Activated CD8-positive, alpha-beta memory T cell treated with anti-CD3 and anti-CD28 coated beads for 1 hour (primary cell): ENCODE measurements around the gene TM2D1.
"Not testable (repeated sequence)": the region's sequence is repeated elsewhere in the genome, so short reads cannot be mapped to it uniquely, and the experiment has no call there.

Experiments used
- DNase-seq, 2 donors: peaks; one replicate each; pipeline ENCODE4 v3.0.0-alpha.2; 2020; ENCODE audit warnings: low read depth in 1 of 2; ENCODE audit errors: extremely low read depth in 1 of 2

TM2D1 gene

DNA sequence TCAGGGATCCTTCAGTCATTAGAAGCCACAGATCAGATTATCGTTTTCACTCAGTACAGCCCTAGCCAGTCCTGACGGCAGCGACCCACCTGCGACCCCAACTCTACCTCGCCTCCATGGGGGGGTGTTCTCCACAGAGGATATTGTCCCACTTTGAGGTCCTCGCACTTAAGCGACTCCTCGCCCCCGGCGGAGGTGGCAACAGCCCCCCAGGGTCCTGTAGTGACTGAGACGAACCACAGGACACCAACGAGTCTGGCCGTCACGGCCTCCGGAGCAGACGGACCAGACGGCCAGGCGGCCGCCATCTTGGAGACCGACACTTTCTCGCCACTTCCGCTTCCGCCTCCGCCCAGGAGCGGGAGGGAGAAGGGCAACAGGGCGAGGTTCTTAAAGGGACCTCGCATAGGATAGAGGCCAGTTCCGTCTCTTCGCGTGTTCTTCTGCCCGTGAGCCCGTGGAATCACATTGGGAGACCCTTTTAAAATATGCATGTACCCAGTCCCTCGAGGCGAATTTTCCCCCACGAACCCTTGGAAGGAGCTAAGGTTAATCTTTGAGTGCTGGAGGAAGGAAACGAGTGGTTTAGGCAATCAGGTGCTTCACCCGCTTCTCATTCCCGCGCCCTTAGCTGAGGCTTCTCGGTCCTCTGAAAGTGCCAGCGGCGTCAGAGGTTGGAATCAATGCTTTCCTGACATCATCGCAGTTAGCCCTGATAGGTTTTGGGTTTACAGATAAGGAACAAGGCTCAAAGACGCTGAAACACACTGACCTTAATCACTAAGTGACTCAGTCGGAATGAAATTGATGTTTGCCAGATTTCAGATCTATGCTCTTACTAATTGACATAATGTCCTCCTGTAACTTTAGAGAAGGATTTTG is at the start of gene TM2D1:
Gene TM2D1 (minus strand): TSS at position 329 of the 882 bp plus-strand sequence. CDS start 21 bp downstream, at position 308.
- DNase-seq = peak; percentile 36 to 77

DNA sequence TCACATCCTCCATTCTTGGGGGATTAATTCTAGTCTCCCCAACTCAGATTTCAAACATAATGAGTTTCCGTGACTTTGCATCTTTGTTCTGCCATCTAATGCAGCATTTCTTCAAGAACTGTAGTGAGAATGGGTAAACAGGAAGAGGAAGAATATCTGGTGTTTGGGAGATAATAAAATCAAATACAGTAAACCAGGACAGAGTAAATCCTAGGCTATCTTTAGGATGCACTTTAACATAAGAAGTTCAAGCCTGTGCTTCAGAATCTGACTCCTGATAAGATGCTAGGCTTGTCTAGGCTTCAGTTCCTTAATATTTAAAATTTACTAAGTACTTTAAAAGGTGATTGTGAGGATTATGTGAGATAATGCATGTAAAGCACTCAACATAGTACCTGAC is 45.2 kb upstream of the TM2D1 start:
- DNase-seq = no peak

DNA sequence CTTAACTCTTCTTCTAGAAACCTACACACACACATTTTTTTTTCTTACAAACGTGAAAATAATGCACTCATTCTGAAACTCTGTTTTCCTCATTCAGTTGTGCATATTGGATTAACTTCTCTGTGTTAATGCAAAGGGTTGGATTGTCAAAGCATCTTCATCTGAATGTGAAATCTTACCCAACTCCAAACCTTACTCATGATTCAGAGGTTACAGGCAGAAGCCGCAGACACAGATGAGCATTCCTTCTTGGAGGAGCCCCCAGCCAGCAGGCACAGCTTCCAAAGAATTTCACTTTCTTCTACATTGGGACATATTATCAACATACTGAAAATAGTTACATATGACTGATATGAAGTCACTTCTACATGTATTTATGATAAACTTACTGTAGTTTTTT is 33.0 kb upstream of the TM2D1 start:
- DNase-seq = no peak

DNA sequence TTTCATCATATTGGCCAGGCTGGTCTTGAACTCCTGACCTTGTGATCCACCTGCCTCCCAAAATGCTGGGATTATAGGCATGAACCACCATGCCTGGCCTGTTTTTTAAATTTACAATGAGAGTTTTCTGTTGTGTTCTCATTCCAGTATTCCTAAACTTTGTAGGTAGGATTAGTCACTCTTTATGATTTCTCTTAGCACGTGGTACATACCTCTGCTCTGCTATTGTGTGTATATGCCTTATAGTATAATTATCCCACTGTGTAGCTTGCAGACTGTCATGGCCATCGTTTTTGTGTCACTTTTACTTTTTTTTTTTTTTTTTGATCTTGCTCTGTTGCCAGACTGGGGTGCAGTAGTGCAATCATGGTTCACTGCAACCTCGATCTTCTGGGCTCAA is 31.8 kb upstream of the TM2D1 start:
- no peak for DNase-seq

DNA sequence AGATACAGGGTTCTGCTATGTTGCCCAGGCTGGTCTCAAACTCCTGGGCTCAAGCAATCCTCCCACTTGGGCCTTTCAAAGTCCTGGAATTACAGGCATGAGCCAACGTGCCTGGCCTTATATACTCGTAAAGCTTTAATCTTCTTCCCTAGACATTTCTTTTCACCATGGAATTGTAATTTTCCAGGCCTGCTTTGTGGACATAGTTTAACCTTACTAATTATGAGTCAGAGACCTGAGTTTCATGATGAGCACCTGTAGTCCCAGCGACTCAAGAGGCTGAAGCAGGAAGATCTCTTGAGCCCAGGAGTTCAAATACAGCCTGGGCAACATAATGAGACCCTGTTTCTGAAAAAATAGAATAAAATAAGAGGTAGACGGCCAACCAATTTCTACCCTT is 29.6 kb upstream of the TM2D1 start:
- no peak for DNase-seq

DNA sequence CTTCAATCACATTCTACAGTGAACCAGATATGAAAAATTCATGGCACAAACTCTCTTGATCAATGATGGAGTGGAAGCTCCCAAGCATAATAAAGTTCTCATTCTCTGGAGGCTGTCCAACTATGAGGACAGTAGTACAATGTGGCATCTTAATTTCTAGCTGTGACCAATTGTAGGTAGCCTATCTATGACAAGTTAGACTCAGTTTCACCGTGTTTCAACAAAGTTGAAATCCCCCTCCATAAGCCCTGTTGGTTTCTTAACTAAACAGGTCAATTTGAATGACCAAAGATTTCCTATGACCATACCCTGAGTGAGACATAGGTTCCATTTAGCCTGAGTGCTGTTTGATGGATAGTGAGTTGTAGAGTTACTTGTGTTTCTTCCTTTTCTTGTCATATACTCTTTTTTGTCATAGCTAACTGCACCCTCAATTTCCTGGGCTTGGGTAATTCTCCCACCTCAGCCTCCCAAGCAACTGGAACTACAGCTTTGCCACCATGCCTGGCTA is 29.1 kb upstream of the TM2D1 start:
- no peak for DNase-seq

DNA sequence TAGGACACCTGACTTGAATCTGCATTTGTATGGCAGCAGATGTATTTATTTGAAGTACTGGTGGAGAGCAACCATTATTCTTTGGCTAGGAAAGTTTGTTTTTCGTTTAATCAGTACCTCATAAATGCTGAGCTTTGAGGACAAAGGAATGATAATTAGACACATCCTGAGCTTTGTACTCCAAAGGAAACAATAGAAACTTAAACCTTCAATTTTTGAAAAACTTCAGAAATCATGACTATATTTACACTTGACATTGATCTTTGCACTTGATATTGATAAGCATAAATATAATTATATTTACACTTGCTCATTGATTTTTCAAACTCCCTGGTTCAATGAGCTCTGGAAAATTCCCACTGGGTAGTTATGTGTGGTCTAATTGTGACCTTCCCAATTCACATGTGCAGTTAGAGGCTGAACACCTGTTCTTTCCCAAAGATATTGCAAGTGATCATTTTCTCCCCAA is 28.0 kb upstream of the TM2D1 start:
- no peak for DNase-seq

DNA sequence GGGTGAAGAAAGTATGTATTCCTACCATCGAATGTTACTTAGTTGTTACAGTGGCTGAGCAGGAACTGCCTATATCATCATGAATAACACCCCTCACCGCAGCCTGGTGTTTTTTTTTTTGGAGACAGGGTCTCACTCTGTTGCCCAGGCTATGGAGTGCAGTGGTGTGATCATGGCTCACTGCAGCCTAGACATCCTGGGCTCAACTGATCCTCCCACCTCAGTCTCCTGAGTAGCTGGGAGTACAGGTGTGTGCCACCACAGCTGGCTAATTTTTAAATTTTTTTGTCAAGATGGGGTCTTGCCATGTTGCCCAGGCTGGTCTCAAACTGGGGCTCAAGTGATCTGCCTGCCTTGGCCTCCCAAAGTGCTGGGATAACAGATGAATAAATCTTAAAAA is 24.6 kb upstream of the TM2D1 start:
- DNase-seq = no peak

DNA sequence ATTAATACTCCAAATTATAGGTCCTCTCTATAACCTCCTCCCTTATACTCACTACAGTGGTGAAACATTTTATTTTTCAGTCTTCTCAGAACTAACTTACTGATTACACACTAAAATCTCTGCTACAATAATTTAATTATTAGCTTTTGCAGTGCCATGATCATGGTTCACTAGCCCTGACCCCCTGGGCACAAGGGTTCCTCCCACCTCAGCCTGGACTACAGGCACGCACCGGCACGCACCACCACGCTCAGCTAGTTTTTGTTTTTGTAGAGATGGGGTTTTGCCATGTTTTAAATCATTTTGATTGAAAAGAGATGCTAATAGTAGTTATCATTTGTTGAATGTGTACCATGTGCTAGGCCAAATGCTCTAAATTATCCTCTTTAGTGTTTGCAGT is 23.6 kb upstream of the TM2D1 start:
- no peak for DNase-seq

DNA sequence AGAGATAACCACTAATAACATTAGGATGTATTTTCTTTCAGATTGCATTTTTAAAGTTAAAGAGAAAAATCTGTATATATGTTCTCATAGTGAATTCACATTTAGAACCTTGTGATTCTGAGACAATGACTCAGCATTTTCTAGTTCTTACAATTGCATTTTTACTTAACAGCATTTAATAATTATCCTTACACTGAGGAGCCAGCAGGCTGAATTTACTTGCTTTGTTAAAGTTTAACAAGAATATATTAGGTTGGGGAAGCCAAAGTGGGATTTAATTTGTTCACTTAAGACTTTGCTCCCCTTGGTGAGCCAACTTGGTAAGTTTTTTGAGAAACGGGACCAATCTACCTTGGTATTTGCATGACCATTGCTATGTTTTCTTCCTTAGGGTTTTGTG is 21.9 kb upstream of the TM2D1 start:
- no peak for DNase-seq

DNA sequence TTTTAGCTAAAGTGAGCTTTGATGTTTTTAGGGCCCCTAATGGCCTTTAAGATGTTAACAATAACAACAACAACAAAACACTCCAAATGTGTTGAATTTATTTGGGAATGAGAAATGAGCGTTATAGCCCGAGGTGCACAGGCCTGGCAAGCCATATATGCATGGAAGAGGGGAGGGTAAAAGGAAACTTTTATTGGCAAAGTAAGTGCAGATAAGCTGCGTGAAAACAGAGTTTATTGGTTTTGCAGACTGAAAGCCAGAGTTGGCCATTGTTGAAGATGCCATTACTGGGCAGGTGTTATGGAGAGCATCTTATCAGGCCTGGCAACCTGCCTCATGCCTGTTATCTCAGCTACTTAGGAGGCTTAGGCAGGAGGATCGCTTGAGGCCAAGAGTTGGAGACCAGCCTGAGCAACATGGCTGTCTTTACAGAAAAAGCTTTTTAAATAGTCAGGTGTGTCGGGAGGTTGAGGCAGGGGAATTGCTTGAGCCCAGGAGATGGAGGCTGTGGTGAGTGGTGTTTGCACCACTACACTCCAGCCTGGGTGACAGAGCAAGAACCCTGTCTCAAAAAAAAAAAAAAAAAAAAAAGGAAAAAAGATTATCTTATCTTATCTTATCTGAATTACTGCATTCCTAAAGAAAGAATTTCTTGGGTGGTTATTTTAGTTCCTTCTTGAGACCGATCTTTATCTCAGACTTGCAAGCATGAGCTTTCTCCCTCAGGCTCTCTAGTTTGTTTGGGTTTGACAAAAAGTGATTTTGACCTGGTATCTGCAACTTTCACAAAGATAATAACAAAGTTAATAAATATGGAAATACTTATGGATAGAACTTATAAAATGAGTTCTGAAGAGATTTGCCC is 19.0 kb upstream of the TM2D1 start:
- no peak for DNase-seq

DNA sequence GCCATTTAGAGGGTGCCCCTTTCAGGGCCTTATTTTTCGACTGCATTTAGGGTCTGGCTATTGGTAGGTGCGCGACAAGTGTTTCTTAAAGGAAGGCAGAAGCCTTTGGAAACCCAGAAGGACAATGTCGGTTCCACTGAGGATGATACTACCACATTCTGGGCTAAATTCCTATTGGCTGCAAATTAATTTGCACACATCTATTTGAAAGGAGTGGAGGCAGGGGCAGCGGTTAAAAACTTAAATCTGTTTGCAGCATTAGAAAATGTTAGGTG is 18.4 kb upstream of the TM2D1 start:
- no peak for DNase-seq

DNA sequence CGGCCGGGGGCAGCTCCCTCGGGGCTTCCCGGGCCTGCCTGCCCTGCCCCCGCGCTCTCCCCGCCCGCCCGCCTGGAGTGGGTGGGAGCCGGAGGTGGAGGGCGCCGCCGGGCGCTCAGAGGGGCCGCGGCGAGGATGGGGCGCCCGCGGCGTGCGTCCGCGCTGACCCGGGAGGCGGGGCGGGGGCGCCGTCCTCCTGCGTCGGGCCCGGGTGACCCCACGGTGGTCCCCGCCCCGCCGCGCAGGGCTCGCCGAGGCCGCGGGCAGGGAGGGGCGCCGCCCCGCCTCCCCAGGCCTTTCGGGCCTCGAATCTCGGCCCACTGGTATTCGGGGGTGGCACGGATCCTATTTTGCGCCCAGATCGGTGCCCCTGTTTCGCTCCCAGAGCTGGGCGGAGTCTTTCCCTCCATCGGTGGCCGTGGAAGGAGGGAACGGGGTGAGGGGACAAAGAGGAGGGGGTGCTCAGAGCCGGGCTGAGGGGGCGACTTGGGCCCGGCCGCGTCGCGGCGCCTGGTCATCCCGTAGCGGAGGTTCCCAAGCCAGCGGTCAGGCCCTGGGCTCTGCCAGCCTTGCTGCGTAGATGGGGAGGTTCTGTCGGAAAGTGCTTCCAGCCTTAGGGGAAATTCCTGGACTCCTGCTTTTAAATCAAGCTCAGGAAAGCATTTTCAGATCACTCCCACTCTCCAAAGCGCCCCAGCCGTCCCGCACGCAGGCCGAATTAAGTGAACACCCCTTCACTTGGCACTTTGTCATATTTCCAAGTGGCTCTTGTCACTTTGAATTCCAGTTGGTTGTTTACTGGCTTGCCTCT is 17.9 kb upstream of the TM2D1 start:
- no peak for DNase-seq

DNA sequence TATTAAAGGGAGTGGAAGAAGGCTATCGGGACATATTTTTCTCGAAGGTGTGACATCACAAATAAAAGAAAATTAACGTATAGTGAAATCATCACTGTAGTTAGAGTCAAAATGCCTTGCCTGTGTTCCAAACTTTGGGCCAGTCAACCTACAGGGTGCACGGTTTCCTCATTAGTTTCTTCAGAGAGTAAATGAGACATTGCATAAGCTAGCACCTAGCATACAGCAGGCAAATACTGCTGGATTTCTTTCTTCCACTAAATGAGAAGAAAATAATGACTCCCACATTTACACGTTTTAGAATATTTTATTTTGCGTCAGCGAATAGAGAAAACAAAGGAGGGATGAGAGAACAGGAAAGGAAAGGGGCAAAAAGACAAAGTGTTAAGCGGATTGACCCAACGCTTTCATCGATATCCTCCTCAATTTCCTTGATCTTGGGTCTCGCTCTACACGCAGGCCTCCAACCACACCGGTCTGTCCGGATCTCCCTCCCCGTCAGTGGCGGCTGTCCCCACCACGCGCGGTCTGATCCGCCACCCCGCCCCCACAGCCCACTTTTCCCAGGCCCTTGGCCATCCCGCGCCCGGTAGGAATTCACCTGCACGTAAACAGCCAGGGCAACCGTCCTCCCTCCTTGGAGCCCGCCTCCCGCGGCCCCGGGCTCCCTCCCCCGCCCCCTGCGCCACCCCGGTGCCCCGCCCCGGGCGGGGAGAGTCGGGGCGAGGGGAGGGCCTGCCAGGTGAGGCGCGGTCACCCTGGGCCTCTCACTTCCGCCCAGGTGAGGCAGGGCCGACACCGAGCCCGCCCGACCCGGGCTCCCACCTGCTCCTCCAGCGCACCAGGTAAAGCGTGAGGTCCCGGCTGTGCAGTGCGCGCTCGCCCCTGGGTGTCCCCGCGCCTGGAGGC is 17.0 kb upstream of the TM2D1 start, which contains the start of gene PATJ:
Gene PATJ (plus strand): TSS at position 770 of the 909 bp plus-strand sequence. CDS start 20,413 bp downstream, outside the sequence.
- peak in 1 of 2 donors; percentile 49 for DNase-seq

DNA sequence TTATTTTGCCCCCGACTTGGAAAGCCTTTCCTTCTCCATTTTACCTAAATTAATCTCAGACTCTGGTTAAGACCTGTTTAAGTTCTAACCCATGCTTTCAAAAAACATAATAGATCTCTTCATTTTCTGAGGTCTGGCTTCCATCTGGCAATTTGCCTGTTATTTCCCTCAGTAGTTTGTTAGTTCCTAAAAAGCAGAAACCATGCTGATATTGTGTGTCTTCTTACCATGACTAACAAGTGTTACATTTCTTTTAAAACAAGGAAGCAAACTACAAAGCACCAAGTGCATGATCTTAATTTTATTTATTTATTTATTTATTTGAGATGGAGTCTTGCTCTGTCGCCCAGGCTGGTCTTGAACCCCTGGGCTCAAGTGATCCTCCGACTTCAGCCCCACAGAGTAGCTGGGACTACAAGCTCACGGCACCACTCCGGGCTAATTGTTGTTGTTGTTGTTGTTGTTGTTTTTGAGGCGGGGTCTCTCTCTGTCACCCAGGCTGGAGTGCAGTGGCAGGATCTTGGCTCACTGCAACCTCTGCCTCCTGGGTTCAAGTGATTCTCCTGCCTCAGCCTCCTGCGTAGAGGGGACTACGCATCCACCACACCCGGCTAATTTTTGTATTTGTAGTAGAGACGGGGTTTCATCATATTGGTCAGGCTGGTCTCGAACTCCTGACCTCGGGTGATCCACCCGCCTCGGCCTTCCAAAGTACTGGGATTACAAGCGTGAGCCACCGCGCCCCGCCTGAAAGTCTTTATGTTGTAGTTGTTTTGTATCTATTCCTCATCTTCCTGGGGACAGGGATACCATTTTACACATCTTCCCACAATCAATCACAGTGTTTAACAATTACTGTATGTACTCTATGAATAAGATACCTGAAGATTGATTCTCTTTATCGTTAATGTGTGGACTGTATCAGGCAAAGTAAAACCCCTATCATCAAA is 16.1 kb upstream of the TM2D1 start:
- no peak for DNase-seq

DNA sequence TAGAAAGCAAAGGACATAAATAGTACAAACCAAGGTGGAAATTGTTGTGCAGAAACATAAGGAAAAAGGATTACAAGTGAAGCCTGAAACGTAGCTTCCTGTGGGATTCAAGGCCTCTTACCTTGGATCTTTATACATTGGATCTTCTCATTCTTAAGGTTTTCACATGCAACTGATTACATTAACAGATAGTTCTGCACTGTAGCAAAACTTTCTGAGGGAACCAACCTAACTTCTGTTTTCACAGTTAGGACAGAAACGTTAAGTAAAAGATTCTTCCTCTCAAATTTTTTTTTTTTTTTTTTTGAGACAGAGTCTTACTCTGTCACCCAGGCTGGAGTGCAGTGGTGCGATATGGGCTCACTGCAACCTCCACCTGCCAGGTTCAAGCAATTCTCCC is 7.8 kb upstream of the TM2D1 start:
- DNase-seq = no peak

DNA sequence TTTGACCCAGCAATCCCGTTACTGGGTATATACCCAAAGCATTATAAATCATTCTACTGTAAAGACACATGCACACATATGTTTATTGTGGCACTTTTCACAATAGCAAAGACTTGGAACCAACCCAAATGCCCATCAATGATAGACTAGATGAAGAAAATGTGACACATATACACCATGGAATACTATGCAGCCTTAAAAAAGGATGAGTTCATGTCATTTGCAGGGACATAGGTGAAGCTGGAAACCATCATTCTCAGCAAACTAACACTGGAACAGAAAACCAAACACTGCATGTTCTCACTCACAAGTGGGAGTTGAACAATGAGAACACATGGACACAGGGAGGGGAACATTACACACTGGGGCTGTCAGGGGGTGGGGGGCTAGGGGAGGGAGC is 5.7 kb upstream of the TM2D1 start:
- not testable (repeated sequence) for DNase-seq

DNA sequence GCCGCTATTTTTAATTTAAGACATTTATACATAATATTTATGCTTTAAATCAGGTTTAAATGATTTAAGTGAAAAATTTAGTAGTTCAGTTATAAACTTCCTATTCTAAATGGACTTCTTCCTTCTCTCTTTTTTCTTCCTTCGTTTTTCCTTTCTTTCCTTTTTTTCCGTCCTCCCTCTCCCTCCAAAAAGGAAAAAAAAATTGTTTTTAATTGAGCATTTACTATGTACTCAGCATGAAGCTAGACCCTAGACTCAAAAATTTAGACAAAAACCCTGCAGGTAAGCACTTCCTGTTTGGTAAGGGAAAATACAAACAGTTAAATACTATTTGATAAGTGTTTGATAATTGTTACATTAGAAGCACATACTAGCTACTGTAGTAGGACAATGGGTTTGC is 2.6 kb upstream of the TM2D1 start:
- no peak for DNase-seq

DNA sequence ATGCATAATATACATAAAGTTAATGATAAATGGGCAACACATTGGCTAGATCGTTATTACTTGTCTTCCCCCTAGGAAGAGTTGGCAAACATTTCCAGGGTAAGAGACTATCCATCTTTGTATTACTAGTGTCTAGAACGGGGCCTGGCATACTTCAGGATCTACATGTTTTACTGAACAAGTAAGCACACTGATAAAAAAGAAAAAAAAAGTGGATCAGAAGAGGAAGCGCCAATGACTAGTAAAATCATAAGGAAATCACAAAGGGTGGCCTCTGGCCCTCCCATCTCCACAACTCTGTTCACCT is 482 bp downstream of the TM2D1 start:
- DNase-seq = no peak
